ENCODE measurements around the gene PHYHD1.

PHYHD1 gene

DNA sequence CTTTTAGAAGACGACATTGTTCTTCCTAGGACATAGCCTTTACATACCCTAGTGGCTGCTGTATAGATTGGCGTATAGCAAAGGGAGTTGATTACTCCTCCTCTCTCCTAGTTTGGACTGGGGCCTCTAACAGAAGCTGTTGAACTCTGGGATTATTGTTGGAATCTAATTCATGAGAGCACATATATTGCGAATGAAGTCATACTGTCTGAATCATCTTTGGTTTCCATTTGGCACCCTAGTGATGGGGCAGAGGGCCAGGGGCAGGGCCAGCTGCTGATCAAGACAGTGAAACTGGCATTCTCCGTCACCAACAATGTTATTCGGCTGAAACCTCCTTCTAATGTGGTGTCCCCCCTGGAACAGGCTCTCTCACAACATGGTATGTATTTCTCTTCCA is 67.0 kb downstream of the PHYHD1 start:
- no peak for DNase-seq

Measured in NCI-H2029 (cell line).